ENCODE data around the gene NBPF11.
"Not testable (repeated sequence)": the region's sequence is repeated elsewhere in the genome, so short reads cannot be mapped to it uniquely, and the experiment has no call there.

- TF ChIP-seq, protein P1, sequence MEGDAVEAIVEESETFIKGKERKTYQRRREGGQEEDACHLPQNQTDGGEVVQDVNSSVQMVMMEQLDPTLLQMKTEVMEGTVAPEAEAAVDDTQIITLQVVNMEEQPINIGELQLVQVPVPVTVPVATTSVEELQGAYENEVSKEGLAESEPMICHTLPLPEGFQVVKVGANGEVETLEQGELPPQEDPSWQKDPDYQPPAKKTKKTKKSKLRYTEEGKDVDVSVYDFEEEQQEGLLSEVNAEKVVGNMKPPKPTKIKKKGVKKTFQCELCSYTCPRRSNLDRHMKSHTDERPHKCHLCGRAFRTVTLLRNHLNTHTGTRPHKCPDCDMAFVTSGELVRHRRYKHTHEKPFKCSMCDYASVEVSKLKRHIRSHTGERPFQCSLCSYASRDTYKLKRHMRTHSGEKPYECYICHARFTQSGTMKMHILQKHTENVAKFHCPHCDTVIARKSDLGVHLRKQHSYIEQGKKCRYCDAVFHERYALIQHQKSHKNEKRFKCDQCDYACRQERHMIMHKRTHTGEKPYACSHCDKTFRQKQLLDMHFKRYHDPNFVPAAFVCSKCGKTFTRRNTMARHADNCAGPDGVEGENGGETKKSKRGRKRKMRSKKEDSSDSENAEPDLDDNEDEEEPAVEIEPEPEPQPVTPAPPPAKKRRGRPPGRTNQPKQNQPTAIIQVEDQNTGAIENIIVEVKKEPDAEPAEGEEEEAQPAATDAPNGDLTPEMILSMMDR (IDR thresholded peaks at IDR 0.05), result not testable (repeated sequence)
- not testable (repeated sequence) for TF ChIP-seq POLR2A (IDR thresholded peaks at IDR 0.05)
These were observed 74.0 kb downstream of the NBPF11 start for GRCh38 chr1:148078090-148078489.
